Stimulated activated naive CD8-positive, alpha-beta T cell treated with anti-CD3 and anti-CD28 coated beads, Interleukin-15, Interleukin-2, amounts not matched to agents 100 ng/mL and 50 ng/mL, for 24 hours (primary cell): ENCODE data around the gene ERCC2.

Source experiments
- H3K27ac Mint-ChIP-seq: one replicate; pipeline ENCODE4 v1.8.0; 2021; ENCODE audit warnings: mild to moderate bottlenecking, mixed read lengths
- H3K27me3 Mint-ChIP-seq: one replicate; pipeline ENCODE4 v1.8.0; 2021; ENCODE audit warnings: mixed read lengths
- H3K36me3 Mint-ChIP-seq: one replicate; pipeline ENCODE4 v1.8.0; 2021; ENCODE audit warnings: low read depth, mixed read lengths
- H3K4me1 Mint-ChIP-seq: one replicate; pipeline ENCODE4 v1.8.0; 2021; ENCODE audit warnings: low read depth, mixed read lengths
- H3K4me3 Mint-ChIP-seq: one replicate; pipeline ENCODE4 v1.8.0; 2021; ENCODE audit warnings: mild to moderate bottlenecking, mixed read lengths
- H3K9me3 Mint-ChIP-seq: one replicate; pipeline ENCODE4 v1.8.0; 2021; ENCODE audit warnings: mixed read lengths

The ERCC2 gene

GRCh38 chr19:45352914-45353796, 17.2 kb downstream of the ERCC2 start:
- Mint-ChIP-seq H3K27me3 (no peaks in the 10 kb centered on the region), H3K27ac (no peak overlapping the region), H3K4me3 (no peak overlapping the region), H3K4me1 (no peaks in the 10 kb centered on the region), H3K9me3 (no peaks in the 10 kb centered on the region), H3K36me3 (peaks cover 16% of the 10 kb centered on the region)

- H3K4me1 Mint-ChIP-seq: no peaks in the 10 kb centered on the region
- H3K4me3 Mint-ChIP-seq: no peak overlapping the region
- H3K9me3 Mint-ChIP-seq: no peaks in the 10 kb centered on the region
- no peak overlapping the region for H3K27ac Mint-ChIP-seq
- H3K27me3 Mint-ChIP-seq: no peaks in the 10 kb centered on the region
- peaks cover 10% of the 10 kb centered on the region for H3K36me3 Mint-ChIP-seq
Observed at GRCh38 chr19:45352471-45352870, 17.9 kb downstream of the ERCC2 start.

DNA sequence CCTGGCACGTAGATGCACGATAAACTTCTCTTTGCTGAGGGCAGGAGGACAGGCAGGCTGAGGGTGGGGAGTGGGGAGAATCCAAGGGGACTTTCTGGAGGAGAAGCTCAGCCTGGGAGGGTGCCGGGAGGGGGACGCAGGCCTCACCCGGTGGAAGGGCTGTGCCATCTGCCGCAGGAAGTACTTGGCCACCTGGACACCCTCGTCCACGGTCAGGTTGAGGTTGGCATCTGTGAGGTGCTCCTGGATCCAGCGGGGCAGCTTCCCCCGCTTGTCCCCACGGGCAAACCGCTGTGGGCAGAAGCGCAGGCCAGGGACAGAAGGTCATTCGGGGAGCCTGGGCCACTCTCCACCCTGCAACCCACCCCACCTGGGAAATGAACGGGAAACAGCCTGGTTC, 18.3 kb downstream of the ERCC2 start:
- Mint-ChIP-seq H3K27me3 (no peaks in the 10 kb centered on the region), H3K4me1 (no peaks in the 10 kb centered on the region), H3K9me3 (no peaks in the 10 kb centered on the region), H3K27ac (no peak overlapping the region), H3K4me3 (no peak overlapping the region), H3K36me3 (peaks cover 10% of the 10 kb centered on the region)

GRCh38 chr19:45351401-45351952, 18.9 kb downstream of the ERCC2 start:
- H3K4me1 Mint-ChIP-seq: no peaks in the 10 kb centered on the region
- H3K36me3 Mint-ChIP-seq: peaks cover 10% of the 10 kb centered on the region
- H3K4me3 Mint-ChIP-seq: no peak overlapping the region
- no peaks in the 10 kb centered on the region for H3K27me3 Mint-ChIP-seq
- H3K9me3 Mint-ChIP-seq: no peaks in the 10 kb centered on the region
- H3K27ac Mint-ChIP-seq: no peak overlapping the region

- peaks cover 4% of the 10 kb centered on the region for H3K36me3 Mint-ChIP-seq
- no peak overlapping the region for H3K4me3 Mint-ChIP-seq
- H3K4me1 Mint-ChIP-seq: no peaks in the 10 kb centered on the region
- H3K27me3 Mint-ChIP-seq: peaks cover 5% of the 10 kb centered on the region
- H3K27ac Mint-ChIP-seq: no peak overlapping the region
- no peaks in the 10 kb centered on the region for H3K9me3 Mint-ChIP-seq
Observed at GRCh38 chr19:45350477-45351058, 19.8 kb downstream of the ERCC2 start.

DNA sequence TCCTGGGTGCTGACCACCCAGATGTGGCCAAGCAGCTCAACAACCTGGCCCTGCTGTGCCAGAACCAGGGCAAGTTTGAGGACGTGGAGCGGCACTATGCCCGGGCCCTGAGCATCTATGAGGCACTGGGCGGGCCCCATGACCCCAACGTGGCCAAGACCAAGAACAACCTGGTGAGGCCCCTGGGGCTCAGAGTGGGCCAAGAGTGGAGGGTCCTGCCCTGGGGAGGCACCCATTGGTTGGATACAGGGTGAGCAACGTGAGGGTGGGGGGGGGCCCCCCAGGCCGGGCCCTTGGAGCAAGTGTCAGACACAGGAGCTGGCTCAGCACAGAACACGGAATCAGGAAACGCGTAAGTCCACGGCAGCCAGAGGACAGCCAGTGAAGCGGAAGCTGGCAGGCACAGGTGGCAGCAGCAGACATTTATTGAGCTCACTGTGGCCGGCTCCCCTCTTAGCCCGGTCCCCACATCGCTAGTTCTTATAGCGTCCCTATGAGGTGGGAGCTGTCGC, 20.9 kb downstream of the ERCC2 start:
- Mint-ChIP-seq H3K36me3 (no peaks in the 10 kb centered on the region), H3K4me3 (no peak overlapping the region), H3K4me1 (no peaks in the 10 kb centered on the region), H3K27ac (no peak overlapping the region), H3K9me3 (no peaks in the 10 kb centered on the region), H3K27me3 (peaks cover 9% of the 10 kb centered on the region)

- no peaks in the 10 kb centered on the region for H3K36me3 Mint-ChIP-seq
- no peaks in the 10 kb centered on the region for H3K4me1 Mint-ChIP-seq
- no peak overlapping the region for H3K4me3 Mint-ChIP-seq
- H3K27ac Mint-ChIP-seq: no peak overlapping the region
- H3K27me3 Mint-ChIP-seq: peaks cover 13% of the 10 kb centered on the region
- no peaks in the 10 kb centered on the region for H3K9me3 Mint-ChIP-seq
Observed at GRCh38 chr19:45349126-45349415, 21.3 kb downstream of the ERCC2 start.

GRCh38 chr19:45348367-45349125, 21.8 kb downstream of the ERCC2 start:
- Mint-ChIP-seq H3K4me3 (no peak overlapping the region), H3K27me3 (peaks cover 16% of the 10 kb centered on the region), H3K9me3 (no peaks in the 10 kb centered on the region), H3K36me3 (no peaks in the 10 kb centered on the region), H3K27ac (no peak overlapping the region), H3K4me1 (no peaks in the 10 kb centered on the region)

GRCh38 chr19:45347570-45348366, 22.6 kb downstream of the ERCC2 start:
- Mint-ChIP-seq H3K4me3 (no peak overlapping the region), H3K9me3 (no peaks in the 10 kb centered on the region), H3K4me1 (no peaks in the 10 kb centered on the region), H3K27ac (no peak overlapping the region), H3K27me3 (peaks cover 18% of the 10 kb centered on the region), H3K36me3 (no peaks in the 10 kb centered on the region)

- no peaks in the 10 kb centered on the region for H3K9me3 Mint-ChIP-seq
- H3K4me3 Mint-ChIP-seq: no peak overlapping the region
- no peaks in the 10 kb centered on the region for H3K4me1 Mint-ChIP-seq
- no peak overlapping the region for H3K27ac Mint-ChIP-seq
- peaks cover 18% of the 10 kb centered on the region for H3K27me3 Mint-ChIP-seq
- H3K36me3 Mint-ChIP-seq: no peaks in the 10 kb centered on the region
Observed at GRCh38 chr19:45346449-45346848, 23.9 kb downstream of the ERCC2 start.

- Mint-ChIP-seq H3K27ac (no peak overlapping the region), H3K4me3 (no peak overlapping the region), H3K4me1 (no peaks in the 10 kb centered on the region), H3K27me3 (peaks cover 18% of the 10 kb centered on the region), H3K36me3 (no peaks in the 10 kb centered on the region), H3K9me3 (no peaks in the 10 kb centered on the region)
Observed at GRCh38 chr19:45345506-45345860, 24.9 kb downstream of the ERCC2 start.

DNA sequence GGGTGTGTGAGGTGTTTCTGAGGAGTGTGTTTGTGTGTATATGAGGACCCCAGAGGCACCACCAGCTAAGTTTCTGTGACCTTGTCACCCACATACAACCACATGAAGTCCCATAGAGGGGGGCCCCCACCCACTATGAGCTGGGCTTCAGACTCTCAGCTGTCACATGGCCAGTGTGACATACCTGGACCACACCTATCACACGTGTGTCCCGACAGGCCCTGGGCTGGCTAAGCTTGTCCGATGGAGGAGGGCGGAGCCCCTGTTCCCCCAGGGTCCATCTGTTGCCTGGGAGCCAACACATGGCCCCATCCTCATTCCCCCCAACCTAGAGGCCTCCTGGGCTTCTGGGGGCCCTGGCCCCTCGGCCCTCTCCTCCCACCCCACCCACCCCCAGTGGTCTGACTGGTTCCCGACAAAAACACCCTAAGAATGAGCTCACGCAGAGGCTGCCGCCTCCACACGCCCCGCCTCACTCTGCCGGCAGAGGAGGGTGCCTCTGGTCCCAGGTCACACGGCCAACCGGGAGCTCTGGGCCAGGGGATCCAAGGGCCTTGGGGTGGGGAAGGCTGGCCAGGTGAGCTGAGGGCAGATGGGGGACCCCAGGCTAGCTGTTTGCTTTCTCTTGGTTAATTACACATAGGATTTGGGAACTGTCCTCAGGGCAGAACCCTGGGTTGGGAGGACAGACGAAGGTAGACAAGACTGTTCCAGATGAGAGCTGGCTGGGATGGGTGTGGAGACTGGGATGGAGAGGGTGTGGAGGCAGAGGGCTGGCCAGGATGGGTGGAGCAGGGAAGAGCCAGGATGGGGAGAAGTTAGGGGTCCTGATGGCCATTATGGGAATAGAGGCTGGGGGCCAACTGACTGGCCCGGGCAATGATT, 25.5 kb downstream of the ERCC2 start:
- Mint-ChIP-seq H3K4me3 (no peak overlapping the region), H3K36me3 (no peaks in the 10 kb centered on the region), H3K4me1 (peaks cover 4% of the 10 kb centered on the region), H3K27me3 (peaks cover 22% of the 10 kb centered on the region), H3K9me3 (no peaks in the 10 kb centered on the region), H3K27ac (no peak overlapping the region)

GRCh38 chr19:45342911-45343310, 27.5 kb downstream of the ERCC2 start:
- Mint-ChIP-seq H3K4me3 (no peak overlapping the region), H3K27ac (no peak overlapping the region)

More at GRCh38 chr19:45342911-45343310, 27.5 kb downstream of the ERCC2 start:
- Mint-ChIP-seq H3K9me3 (no peaks in the 10 kb centered on the region), H3K4me1 (peaks cover 4% of the 10 kb centered on the region), H3K36me3 (no peaks in the 10 kb centered on the region), H3K27me3 (peaks cover 26% of the 10 kb centered on the region)
